ENCODE data around the gene C17orf100. TPM values are rescaled to one million over a fixed set of nuclear protein-coding genes. Genes with fewer than 3 reads are reported as not detected.

The C17orf100 gene
- total RNA-seq, 1 experiment from 2014 or later = 0.70 TPM

DNA sequence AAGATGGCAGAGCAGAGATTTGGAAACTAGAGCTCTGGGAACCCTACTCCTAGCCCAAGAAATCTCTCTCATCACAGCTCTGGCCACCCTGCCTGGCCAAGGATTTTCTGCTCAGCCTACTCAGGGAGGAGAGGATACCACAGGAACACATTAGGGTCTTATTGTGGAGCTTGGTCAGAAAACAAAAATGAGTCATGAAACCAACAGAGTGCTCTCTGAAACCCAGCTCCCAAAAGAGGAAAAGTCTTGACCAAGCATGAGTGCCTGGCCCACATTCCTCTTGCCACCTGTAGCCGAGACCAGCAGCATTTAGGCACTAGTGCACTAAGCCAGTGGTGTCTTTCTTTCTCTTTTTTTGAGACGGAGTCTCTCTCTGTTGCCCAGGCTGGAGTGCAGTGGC, 43.5 kb downstream of the C17orf100 start:
- Histone ChIP-seq H2BK120ac (ENCODE audit: low read depth, low read length, poor library complexity, severe bottlenecking) (no peak overlapping the region), H4K20me1 (ENCODE audit: control insufficient read depth, insufficient read depth, insufficient read length) (no peaks in the 10 kb centered on the region), H3K79me1 (ENCODE audit: insufficient read depth, low read depth, low read length, poor library complexity, severe bottlenecking) (no peaks in the 10 kb centered on the region), H2BK15ac (ENCODE audit: low read depth, low read length) (no peak overlapping the region), H3K23me2 (ENCODE audit: insufficient read length, low read depth, low read length, poor library complexity, severe bottlenecking) (no peaks in the 10 kb centered on the region), H3K4me2 (ENCODE audit: insufficient read depth, insufficient read length, low read length) (no peak overlapping the region), H3K79me2 (ENCODE audit: insufficient read depth, low read length) (no peaks in the 10 kb centered on the region), H3K23ac (ENCODE audit: insufficient read length, low read depth, low read length) (no peak overlapping the region), H2AK5ac (ENCODE audit: insufficient read length, low read length) (no peak overlapping the region), H3K27me3 (ENCODE audit: insufficient read depth, low read length) (no peaks in the 10 kb centered on the region), H2BK5ac (ENCODE audit: insufficient read length, low read length) (no peak overlapping the region), H2BK20ac (ENCODE audit: low read depth, low read length, poor library complexity, severe bottlenecking) (no peak overlapping the region), H3K14ac (ENCODE audit: insufficient read depth, low read length) (no peak overlapping the region), H4K91ac (ENCODE audit: insufficient read length, low read depth, low read length) (no peak overlapping the region), H2BK12ac (ENCODE audit: insufficient read length, low read depth, low read length) (no peak overlapping the region), H3K4me1 (ENCODE audit: insufficient read depth, low read length) (no peaks in the 10 kb centered on the region), H3K9ac (ENCODE audit: extremely low read depth, insufficient read length, low read length) (no peak overlapping the region), H2AFZ (ENCODE audit: low read length) (no peak overlapping the region), H3K4ac (ENCODE audit: low read depth, low read length) (no peak overlapping the region), H3K18ac (ENCODE audit: insufficient read length, low read depth, low read length) (no peak overlapping the region), H3T11ph (ENCODE audit: low read length) (no peak overlapping the region), H3K9me3 (ENCODE audit: control insufficient read depth, low read depth, low read length) (no peaks in the 10 kb centered on the region), H3K56ac (ENCODE audit: insufficient read length, low read depth, low read length) (no peak overlapping the region), H3K27ac (ENCODE audit: insufficient read length, low read depth, low read length) (no peak overlapping the region), H4K8ac (replicated peaks; ENCODE audit: insufficient read length, low read depth, low read length) (no peak overlapping the region), H4K5ac (ENCODE audit: insufficient read length, low read depth, low read length) (no peak overlapping the region)
- WGBS (ENCODE audit: extremely low coverage, insufficient read length, low lambda C conversion rate) = no CpG with 5 or more reads among the region's 2 CpGs
- DNase-seq = no peak
- no peaks in the 10 kb centered on the region for H3K36me3 Mint-ChIP-seq (ENCODE audit: insufficient read depth in 1 of 3, low read depth in 3 of 3)
- no peaks in the 10 kb centered on the region for H3K9me3 Mint-ChIP-seq
- TF ChIP-seq, protein P1, sequence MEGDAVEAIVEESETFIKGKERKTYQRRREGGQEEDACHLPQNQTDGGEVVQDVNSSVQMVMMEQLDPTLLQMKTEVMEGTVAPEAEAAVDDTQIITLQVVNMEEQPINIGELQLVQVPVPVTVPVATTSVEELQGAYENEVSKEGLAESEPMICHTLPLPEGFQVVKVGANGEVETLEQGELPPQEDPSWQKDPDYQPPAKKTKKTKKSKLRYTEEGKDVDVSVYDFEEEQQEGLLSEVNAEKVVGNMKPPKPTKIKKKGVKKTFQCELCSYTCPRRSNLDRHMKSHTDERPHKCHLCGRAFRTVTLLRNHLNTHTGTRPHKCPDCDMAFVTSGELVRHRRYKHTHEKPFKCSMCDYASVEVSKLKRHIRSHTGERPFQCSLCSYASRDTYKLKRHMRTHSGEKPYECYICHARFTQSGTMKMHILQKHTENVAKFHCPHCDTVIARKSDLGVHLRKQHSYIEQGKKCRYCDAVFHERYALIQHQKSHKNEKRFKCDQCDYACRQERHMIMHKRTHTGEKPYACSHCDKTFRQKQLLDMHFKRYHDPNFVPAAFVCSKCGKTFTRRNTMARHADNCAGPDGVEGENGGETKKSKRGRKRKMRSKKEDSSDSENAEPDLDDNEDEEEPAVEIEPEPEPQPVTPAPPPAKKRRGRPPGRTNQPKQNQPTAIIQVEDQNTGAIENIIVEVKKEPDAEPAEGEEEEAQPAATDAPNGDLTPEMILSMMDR (conservative IDR thresholded peaks at IDR 0.05) = no peak
- no peak overlapping the region for H3K27ac Mint-ChIP-seq
- no peak overlapping the region for H3K4me3 Mint-ChIP-seq
- H3K4me1 Mint-ChIP-seq = no peaks in the 10 kb centered on the region
- H3K27me3 Mint-ChIP-seq (ENCODE audit: low read depth) = peaks cover 16% of the 10 kb centered on the region

Data from H9 (cell line).